CD4-positive, alpha-beta T cell (primary cell): Measurements from ENCODE around the gene EPS8L2. TPM values are rescaled to one million over a fixed set of nuclear protein-coding genes. Genes with fewer than 3 reads are reported as not detected.

Experiments used
- ATAC-seq: fragments of 200-7000 bp; cut with Tn5 transposase; one replicate; pipeline ENCODE4 v1.10.0; 2022; ENCODE audit warnings: mild to moderate bottlenecking; ENCODE audit not compliant: poor library complexity
- CTCF ChIA-PET: fragments of 350-600 bp; sonication (Branson Sonifier 250); formaldehyde crosslinking; loops from one replicate; lab custom pipeline; 2021; ENCODE audit warnings: antibody characterized with exemption, inconsistent platforms; lab: Charles Lee
- POLR2A ChIA-PET: fragments of 350-600 bp; sonication (Branson Sonifier 250); formaldehyde crosslinking; loops from one replicate; lab custom pipeline; 2021; ENCODE audit warnings: antibody characterized with exemption, inconsistent platforms; lab: Charles Lee
- DNase-seq, 14 experiments: peaks; one replicate each; pipeline ENCODE4 v3.0.0-alpha.2; 2013 to 2020; ENCODE audit warnings: mixed read lengths in 2 of 14
- H3K27ac ChIP-seq, 2 donors: one replicate each; pipeline versions ENCODE4 v1.5.1 to v1.7.0; 2013; ENCODE audit warnings: low read length in 2 of 2, low read depth in 1 of 2, mild to moderate bottlenecking in 1 of 2
- H3K27me3 ChIP-seq, 2 experiments: 1 replicate in 1 of 2; 2 replicates in 1 of 2; pipeline versions ENCODE4 v1.6.1 to v1.7.0; 2013; ENCODE audit warnings: low read length in 2 of 2, control low read depth in 1 of 2, mild to moderate bottlenecking in 1 of 2, moderate library complexity in 1 of 2; ENCODE audit not compliant: insufficient read depth in 2 of 2, control insufficient read depth in 1 of 2
- H3K36me3 ChIP-seq: one replicate; pipeline ENCODE4 v1.6.1; 2013; ENCODE audit warnings: low read length, control low read depth; ENCODE audit not compliant: insufficient read depth
- H3K4me1 ChIP-seq: one replicate; pipeline ENCODE4 v1.6.1; 2013; ENCODE audit warnings: low read length, control low read depth; ENCODE audit not compliant: insufficient read depth
- H3K4me3 ChIP-seq: one replicate; pipeline ENCODE4 v1.5.1; 2013; ENCODE audit warnings: mild to moderate bottlenecking, low read length, moderate library complexity
- H3K9me3 ChIP-seq, 2 experiments: 1 replicate in 1 of 2; 2 replicates in 1 of 2; pipeline versions ENCODE4 v1.6.1 to v1.7.0; 2013; ENCODE audit warnings: low read length in 2 of 2, mild to moderate bottlenecking in 2 of 2, control low read depth in 1 of 2, moderate library complexity in 1 of 2; ENCODE audit not compliant: control insufficient read depth in 1 of 2, insufficient read depth in 1 of 2
- H3K27ac Mint-ChIP-seq: one replicate; pipeline ENCODE4 v1.8.0; 2020; ENCODE audit warnings: mixed read lengths
- H3K27me3 Mint-ChIP-seq: one replicate; pipeline ENCODE4 v1.8.0; 2021; ENCODE audit warnings: mixed read lengths
- H3K36me3 Mint-ChIP-seq: one replicate; pipeline ENCODE4 v1.8.0; 2021; ENCODE audit warnings: low read depth, mixed read lengths
- H3K4me1 Mint-ChIP-seq: one replicate; pipeline ENCODE4 v1.8.0; 2021; ENCODE audit warnings: low read depth, mixed read lengths
- H3K4me3 Mint-ChIP-seq: one replicate; pipeline ENCODE4 v1.8.0; 2020; ENCODE audit warnings: mild to moderate bottlenecking, mixed read lengths
- H3K9me3 Mint-ChIP-seq: one replicate; pipeline ENCODE4 v1.8.0; 2020; ENCODE audit warnings: mixed read lengths
- intact Hi-C, 2 experiments: fragments of 100-400 bp; cut with DNase I in 1 of 2; cut with micrococcal nuclease in 1 of 2; formaldehyde crosslinking; loops; one replicate each; pipeline versions ENCODE4 v1.15.1 to v1.9.0; 2023 to 2025; cut with DNase I, micrococcal nuclease
- total RNA-seq, 174 experiments: library from RNA in 2 of 174; stranded (reverse) in 2 of 174; gene quantifications; one replicate each; pipeline ENCODE4 v1.2.3 and lab custom pipeline; 2021 to 2026
- TF ChIP-seq, protein P1 (sequence below): fragments of 200-600 bp; IDR thresholded peaks from one replicate; pipeline ENCODE4 v1.8.0; 2022; ENCODE audit warnings: antibody characterized with exemption, mild to moderate bottlenecking

Gene EPS8L2
- total RNA-seq, 2 experiments from 2014 or later: 3.5 to 4.0 TPM

DNA sequence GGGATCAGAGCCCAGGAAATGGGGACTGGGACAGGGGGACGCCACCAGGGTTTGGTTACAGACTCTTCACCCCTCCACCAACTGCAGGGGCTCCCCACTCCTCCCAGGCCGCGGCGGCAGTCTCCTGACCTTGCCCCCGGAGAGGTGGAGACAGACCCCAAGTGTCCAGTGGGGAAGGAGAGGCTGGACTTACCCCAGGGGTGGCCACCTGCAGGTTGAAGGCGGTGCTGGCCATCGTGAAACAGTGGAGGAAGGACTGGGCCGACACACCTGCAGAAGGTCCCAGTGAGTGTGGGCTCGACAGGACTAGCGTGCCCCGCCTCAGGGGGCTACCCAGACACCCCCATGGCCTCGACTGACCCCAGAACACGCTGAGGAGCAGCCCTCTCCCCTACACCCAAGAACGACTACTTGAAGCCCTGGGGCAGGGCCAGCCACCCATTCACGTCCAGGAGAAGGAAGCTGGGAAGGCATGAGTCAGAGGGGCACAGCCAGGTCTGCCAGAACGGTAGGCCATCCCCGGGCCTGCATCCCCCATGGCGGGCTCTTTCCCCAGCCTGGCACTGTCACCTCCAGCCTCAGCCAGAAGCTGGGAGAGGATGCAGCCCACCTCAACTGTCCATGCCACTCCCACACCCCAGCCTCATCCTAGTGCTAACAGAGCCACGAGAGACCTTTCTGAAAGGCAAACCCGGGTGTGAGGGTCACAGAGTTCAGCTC lies 69.0 kb downstream of the EPS8L2 start:
- ATAC-seq (no peak), DNase-seq (peak in 1 of 14 experiments; percentile 26)
- Histone ChIP-seq H3K9me3 (no peaks in the 10 kb centered on the region), H3K4me1 (peaks cover 46% of the 10 kb centered on the region), H3K4me3 (no peak overlapping the region), H3K27ac (no peak overlapping the region), H3K27me3 (no peaks in the 10 kb centered on the region), H3K36me3 (peaks cover 28% of the 10 kb centered on the region)
- Mint-ChIP-seq H3K27ac (peak overlapping the region; percentile 59), H3K9me3 (no peaks in the 10 kb centered on the region), H3K4me1 (peaks cover 11% of the 10 kb centered on the region), H3K36me3 (peaks cover 3% of the 10 kb centered on the region), H3K27me3 (no peaks in the 10 kb centered on the region), H3K4me3 (peak overlapping the region; percentile 81)
- intact Hi-C loops: no loop called here
- ChIA-PET POLR2A (interaction anchor here (0.7 to 1.4 kb wide), 2 partner anchors 20 to 37 kb away, joined by 3 to 4 read pairs; no protein-coding TSS in a partner anchor), CTCF (no interaction called here)
- TF ChIP-seq, protein P1, sequence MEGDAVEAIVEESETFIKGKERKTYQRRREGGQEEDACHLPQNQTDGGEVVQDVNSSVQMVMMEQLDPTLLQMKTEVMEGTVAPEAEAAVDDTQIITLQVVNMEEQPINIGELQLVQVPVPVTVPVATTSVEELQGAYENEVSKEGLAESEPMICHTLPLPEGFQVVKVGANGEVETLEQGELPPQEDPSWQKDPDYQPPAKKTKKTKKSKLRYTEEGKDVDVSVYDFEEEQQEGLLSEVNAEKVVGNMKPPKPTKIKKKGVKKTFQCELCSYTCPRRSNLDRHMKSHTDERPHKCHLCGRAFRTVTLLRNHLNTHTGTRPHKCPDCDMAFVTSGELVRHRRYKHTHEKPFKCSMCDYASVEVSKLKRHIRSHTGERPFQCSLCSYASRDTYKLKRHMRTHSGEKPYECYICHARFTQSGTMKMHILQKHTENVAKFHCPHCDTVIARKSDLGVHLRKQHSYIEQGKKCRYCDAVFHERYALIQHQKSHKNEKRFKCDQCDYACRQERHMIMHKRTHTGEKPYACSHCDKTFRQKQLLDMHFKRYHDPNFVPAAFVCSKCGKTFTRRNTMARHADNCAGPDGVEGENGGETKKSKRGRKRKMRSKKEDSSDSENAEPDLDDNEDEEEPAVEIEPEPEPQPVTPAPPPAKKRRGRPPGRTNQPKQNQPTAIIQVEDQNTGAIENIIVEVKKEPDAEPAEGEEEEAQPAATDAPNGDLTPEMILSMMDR: no peak

DNA sequence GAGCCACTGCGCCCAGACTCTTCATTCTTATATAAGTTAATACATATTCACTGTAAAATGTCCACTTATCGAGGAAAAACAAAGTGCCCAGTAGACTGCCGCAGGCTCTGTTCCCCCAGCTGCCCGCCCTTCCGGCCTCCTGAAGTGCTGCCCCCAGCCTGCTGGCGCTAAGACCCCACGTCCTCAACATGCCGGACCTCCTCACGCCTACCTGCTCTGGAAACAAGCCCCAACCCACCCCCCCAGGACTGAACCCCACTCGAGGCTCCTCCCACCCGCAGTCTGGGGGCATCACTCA lies 70.2 kb downstream of the EPS8L2 start:
- CTCF ChIA-PET: no interaction called here
- POLR2A ChIA-PET: interaction anchor here (0.9 to 1.2 kb wide), 3 partner anchors 21 to 30 kb away, joined by 3 to 6 read pairs (median 6); no protein-coding TSS in a partner anchor
- Mint-ChIP-seq H3K27me3 (no peaks in the 10 kb centered on the region), H3K4me3 (peak overlapping the region; percentile 83), H3K4me1 (peaks cover 11% of the 10 kb centered on the region), H3K27ac (peak overlapping the region; percentile 64), H3K9me3 (no peaks in the 10 kb centered on the region), H3K36me3 (peaks cover 3% of the 10 kb centered on the region)
- Histone ChIP-seq H3K36me3 (peaks cover 17% of the 10 kb centered on the region), H3K27ac (no peak overlapping the region), H3K4me3 (peak overlapping the region; percentile 67), H3K9me3 (no peaks in the 10 kb centered on the region), H3K27me3 (no peaks in the 10 kb centered on the region), H3K4me1 (peaks cover 48% of the 10 kb centered on the region)
- ATAC-seq: no peak
- DNase-seq: no peak
- intact Hi-C loops: loop anchor here in 1 of 2 experiments (2.0 kb wide), 1 partner anchor 21 kb away; no protein-coding TSS in a partner anchor
- TF ChIP-seq, protein P1: no peak

DNA sequence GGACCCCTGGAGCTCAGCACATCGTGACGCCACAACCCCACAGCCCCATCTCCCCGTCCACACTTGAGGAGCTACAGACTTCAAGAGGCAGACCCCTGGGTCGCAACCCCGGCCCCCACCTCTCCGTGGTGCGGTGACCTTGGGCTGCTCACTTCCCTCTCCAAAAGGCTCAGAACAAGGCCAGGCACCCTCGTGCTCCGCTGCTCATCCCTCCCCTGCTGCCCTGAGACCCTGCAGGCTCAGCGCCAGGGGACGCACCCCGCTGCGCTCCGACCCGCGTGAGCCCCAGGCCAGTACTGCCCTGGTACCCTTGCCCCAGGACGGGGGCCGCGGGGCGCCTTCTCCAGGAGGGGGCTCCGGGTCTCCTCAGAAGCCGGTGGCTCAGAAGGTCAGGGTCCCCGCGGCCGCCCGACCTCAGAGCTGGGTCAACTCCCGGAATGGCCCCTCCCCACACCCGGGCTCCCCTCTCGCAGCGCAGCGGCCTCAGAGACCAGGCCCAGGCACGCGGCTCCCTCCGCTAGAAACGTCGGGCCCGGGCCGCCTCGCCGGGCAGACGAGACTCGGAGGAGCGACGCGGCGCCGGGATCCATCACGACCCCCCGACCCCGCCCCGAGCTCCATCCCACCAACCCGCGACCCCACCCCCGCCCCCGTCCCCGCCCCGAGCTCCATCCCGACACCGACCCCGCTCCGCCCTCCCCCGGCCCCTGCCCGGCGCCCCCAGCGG lies 70.7 kb downstream of the EPS8L2 start:
- DNase-seq (peak in 4 of 14 experiments; percentile 16 to 44 (median 32)), ATAC-seq (peak; percentile 32)
- Mint-ChIP-seq H3K9me3 (no peaks in the 10 kb centered on the region), H3K4me1 (peaks cover 11% of the 10 kb centered on the region), H3K36me3 (peaks cover 3% of the 10 kb centered on the region), H3K27ac (peak overlapping the region; percentile 64), H3K27me3 (no peaks in the 10 kb centered on the region), H3K4me3 (peak overlapping the region; percentile 83)
- Histone ChIP-seq H3K9me3 (no peaks in the 10 kb centered on the region), H3K4me1 (peaks cover 48% of the 10 kb centered on the region), H3K27me3 (no peaks in the 10 kb centered on the region), H3K27ac (no peak overlapping the region), H3K4me3 (peak overlapping the region; percentile 67), H3K36me3 (peaks cover 12% of the 10 kb centered on the region)
- POLR2A ChIA-PET: interaction anchor here (0.5 to 1.4 kb wide), 6 partner anchors 20 to 570 kb away, joined by 3 to 6 read pairs (median 3); partner anchors contain the start of genes BET1L, RIC8A and RPLP2
- CTCF ChIA-PET: interaction anchor here (0.7 to 1.4 kb wide), 2 partner anchors 33 to 222 kb away, joined by 3 to 4 read pairs; partner anchors contain the start of gene RPLP2
- TF ChIP-seq, protein P1: no peak
- intact Hi-C loops: loop anchor here (1.0 to 2.0 kb wide), 3 partner anchors 20 to 81 kb away; partner anchors contain the start of genes DEAF1 (in 1 of the 2), RPLP2 (in 1 of the 2) and TMEM80 (in 1 of the 2)

Other genes starting within 250 kb of the EPS8L2 start
- gene RNH1, start 199.0 kb upstream of the EPS8L2 start, total RNA-seq: 100 to 1,000 TPM; 131 to 132 TPM
- 10 to 100 TPM; 23.7 to 23.9 TPM for gene HRAS, start 170.7 kb upstream of the EPS8L2 start, total RNA-seq
- gene LRRC56, start 168.7 kb upstream of the EPS8L2 start, total RNA-seq: 1 to 10 TPM; 2.4 TPM
- gene LMNTD2, start 145.5 kb upstream of the EPS8L2 start, total RNA-seq: 10 to 100 TPM in 1 of 2 experiments, 1 to 10 TPM in 1; 8.2 to 10.3 TPM
- gene RASSF7, start 145.3 kb upstream of the EPS8L2 start, total RNA-seq: 10 to 100 TPM; 14.1 to 15.7 TPM
- gene PHRF1, start 129.8 kb upstream of the EPS8L2 start, total RNA-seq: 10 to 100 TPM; 37.1 to 37.6 TPM
- gene IRF7, start 90.3 kb upstream of the EPS8L2 start, total RNA-seq: 10 to 100 TPM; 36.5 to 37.7 TPM
- gene CDHR5, start 81.3 kb upstream of the EPS8L2 start, total RNA-seq: not detected
- gene SCT, start 79.0 kb upstream of the EPS8L2 start, total RNA-seq: not detected
- gene DRD4, start 69.0 kb upstream of the EPS8L2 start, total RNA-seq: under 1 TPM; 0.70 to 0.82 TPM
- gene DEAF1, start 11.0 kb upstream of the EPS8L2 start, total RNA-seq: 10 to 100 TPM; 68.4 to 79.6 TPM
- 10 to 100 TPM; 21.0 to 22.0 TPM for gene TMEM80, start 10.4 kb upstream of the EPS8L2 start, total RNA-seq
- 10 to 100 TPM; 26.2 to 27.7 TPM for gene TALDO1, start 41.2 kb downstream of the EPS8L2 start, total RNA-seq
- 10 to 100 TPM; 14.7 to 16.1 TPM for gene GATD1, start 71.3 kb downstream of the EPS8L2 start, total RNA-seq
- not detected for gene CEND1, start 83.9 kb downstream of the EPS8L2 start, total RNA-seq
- gene SLC25A22, start 92.0 kb downstream of the EPS8L2 start, total RNA-seq: 10 to 100 TPM in 1 of 2 experiments, 1 to 10 TPM in 1; 9.1 to 11.1 TPM
- 10 to 100 TPM; 32.6 to 33.0 TPM for gene PIDD1, start 99.0 kb downstream of the EPS8L2 start, total RNA-seq
- gene RPLP2, start 103.7 kb downstream of the EPS8L2 start, total RNA-seq: 1,000 to 10,000 TPM; 5,234 to 5,390 TPM
- gene PNPLA2, start 112.7 kb downstream of the EPS8L2 start, total RNA-seq: 100 to 1,000 TPM; 202 to 220 TPM
- gene CRACR2B, start 121.7 kb downstream of the EPS8L2 start, total RNA-seq: under 1 TPM in 1 of 2 experiments, not detected in 1; 0.33 TPM
- gene CD151, start 126.7 kb downstream of the EPS8L2 start, total RNA-seq: 10 to 100 TPM; 20.2 to 20.8 TPM
- gene POLR2L, start 136.3 kb downstream of the EPS8L2 start, total RNA-seq: 10 to 100 TPM; 19.6 to 19.8 TPM
- gene TSPAN4, start 136.6 kb downstream of the EPS8L2 start, total RNA-seq: 1 to 10 TPM; 1.6 to 2.0 TPM
- gene CHID1, start 204.6 kb downstream of the EPS8L2 start, total RNA-seq: 10 to 100 TPM; 17.1 to 22.8 TPM
- 10 to 100 TPM; 45.9 to 46.6 TPM for gene AP2A2, start 219.6 kb downstream of the EPS8L2 start, total RNA-seq